Smooth muscle cell (in vitro differentiated cells): Measurements from ENCODE around the gene SBF2. TPM values are rescaled to one million over a fixed set of nuclear protein-coding genes. Genes with fewer than 3 reads are reported as not detected.

Source experiments
- DNase-seq: peaks from one replicate; lab custom pipeline; 2025; ENCODE audit not compliant: unreplicated experiment; lab: John Stamatoyannopoulos, UW
- H2AFZ ChIP-seq: fragments of 200-600 bp; sonication (generic); 2 replicates; pipeline ENCODE4 v1.6.0; 2016; ENCODE audit warnings: antibody characterized with exemption, low read depth, mild to moderate bottlenecking
- H3F3A ChIP-seq: fragments of 200-600 bp; sonication (generic); 2 replicates; pipeline ENCODE4 v1.6.0; 2017; ENCODE audit warnings: antibody characterized with exemption, low read depth
- H3K27ac ChIP-seq: fragments of 200-600 bp; sonication (generic); 2 replicates; pipeline ENCODE4 v1.5.1; 2016; ENCODE audit warnings: low read depth, mild to moderate bottlenecking
- H3K27me3 ChIP-seq: fragments of 200-600 bp; sonication (generic); 2 replicates; pipeline ENCODE4 v1.6.1; 2016; ENCODE audit warnings: low read depth, mild to moderate bottlenecking
- H3K36me3 ChIP-seq: fragments of 200-600 bp; sonication (generic); 2 replicates; pipeline ENCODE4 v1.5.1; 2016; ENCODE audit warnings: low read depth
- H3K4me1 ChIP-seq: fragments of 200-600 bp; sonication (generic); 2 replicates; pipeline ENCODE4 v1.5.1; 2016; ENCODE audit warnings: low read depth
- H3K4me2 ChIP-seq: fragments of 200-600 bp; sonication (generic); 2 replicates; pipeline ENCODE4 v1.6.0; 2016; ENCODE audit warnings: mild to moderate bottlenecking
- H3K4me3 ChIP-seq: fragments of 200-600 bp; sonication (generic); 2 replicates; pipeline ENCODE4 v1.5.1; 2016; ENCODE audit warnings: mild to moderate bottlenecking
- H3K79me2 ChIP-seq: fragments of 200-600 bp; sonication (generic); 2 replicates; pipeline ENCODE4 v1.6.0; 2016; ENCODE audit warnings: low read depth, mild to moderate bottlenecking
- H3K9ac ChIP-seq: fragments of 200-600 bp; sonication (generic); 2 replicates; pipeline ENCODE4 v1.6.0; 2016; ENCODE audit warnings: low read depth
- H3K9me3 ChIP-seq: fragments of 200-600 bp; sonication (generic); replicated peaks from 2 replicates; pipeline ENCODE4 v1.5.1; 2016; ENCODE audit warnings: low read depth
- H4K20me1 ChIP-seq: fragments of 200-600 bp; sonication (generic); 2 replicates; pipeline ENCODE4 v1.6.0; 2016; ENCODE audit warnings: low read depth
- CTCF ChIP-seq: fragments of 200-600 bp; sonication (generic); IDR thresholded peaks from 2 replicates; pipeline ENCODE4 v1.5.1; 2017; ENCODE audit warnings: borderline replicate concordance, mild to moderate bottlenecking, antibody characterized with exemption; ENCODE audit not compliant: insufficient read depth, poor library complexity, severe bottlenecking
- WGBS: methylation state at CpG from one replicate; pipeline ENCODE4 v1.1.7; 2016; ENCODE audit warnings: low lambda C conversion rate; 5-methylcytosine and 5-hydroxymethylcytosine counted together
- polyA plus RNA-seq: library from polyadenylated mRNA; unstranded; fragments of >200 nt; fragmentation: Nextera tagmentation; extraction: Ambion mirVana; gene quantifications from 2 replicates; pipeline ENCODE4 v1.2.1, GENCODE V29; 2016
- total RNA-seq: library from RNA; depleted of rRNA; stranded (reverse); fragments of >200 nt; gene quantifications from 2 replicates; pipeline ENCODE4 v1.2.3, GENCODE V29; 2014

SBF2 gene
- total and polyA plus RNA-seq, 2 experiments from 2014 or later = 19.0 to 80.7 TPM

- no peak for TF ChIP-seq CTCF
- no peaks in the 10 kb centered on the region for H3K36me3 ChIP-seq
- no peaks in the 10 kb centered on the region for H3K9me3 ChIP-seq
- H4K20me1 ChIP-seq = no peaks in the 10 kb centered on the region
- no peak overlapping the region for H3K4me3 ChIP-seq
- peak overlapping the region; percentile 1 for H3K9ac ChIP-seq
- WGBS = 74% methylated on average over 5 of the region's 5 CpGs
- no peak overlapping the region for H2AFZ ChIP-seq
- no peak for DNase-seq
- H3K79me2 ChIP-seq = no peaks in the 10 kb centered on the region
- peak overlapping the region; percentile 42 for H3K4me2 ChIP-seq
- H3K27me3 ChIP-seq = no peaks in the 10 kb centered on the region
- H3K4me1 ChIP-seq = peaks cover 23% of the 10 kb centered on the region
- peaks cover 18% of the 10 kb centered on the region for H3F3A ChIP-seq
- H3K27ac ChIP-seq = peak overlapping the region; percentile 39
These were observed 434.3 kb downstream of the SBF2 start for GRCh38 chr11:9859554-9860305.

GRCh38 chr11:9858822-9859221 lies 435.2 kb downstream of the SBF2 start:
- Histone ChIP-seq H3K9ac (peak overlapping the region; percentile 1), H3K27ac (peak overlapping the region; percentile 39), H3K4me2 (peak overlapping the region; percentile 42), H3K4me3 (no peak overlapping the region), H3K9me3 (no peaks in the 10 kb centered on the region), H3K79me2 (no peaks in the 10 kb centered on the region), H3K27me3 (no peaks in the 10 kb centered on the region), H3F3A (peaks cover 18% of the 10 kb centered on the region), H4K20me1 (no peaks in the 10 kb centered on the region), H2AFZ (no peak overlapping the region), H3K4me1 (peaks cover 23% of the 10 kb centered on the region), H3K36me3 (no peaks in the 10 kb centered on the region)
- 8% methylated on average over 2 of the region's 2 CpGs for WGBS
- no peak for TF ChIP-seq CTCF
- no peak for DNase-seq

GRCh38 chr11:9858218-9858617 lies 435.8 kb downstream of the SBF2 start:
- H3F3A ChIP-seq = peaks cover 18% of the 10 kb centered on the region
- H3K4me1 ChIP-seq = peaks cover 22% of the 10 kb centered on the region
- no peak for TF ChIP-seq CTCF
- no peaks in the 10 kb centered on the region for H3K36me3 ChIP-seq
- DNase-seq = no peak
- H3K27me3 ChIP-seq = no peaks in the 10 kb centered on the region
- no peak overlapping the region for H2AFZ ChIP-seq
- H3K9me3 ChIP-seq = no peaks in the 10 kb centered on the region
- no peaks in the 10 kb centered on the region for H4K20me1 ChIP-seq
- H3K4me2 ChIP-seq = no peak overlapping the region
- no peak overlapping the region for H3K27ac ChIP-seq
- H3K9ac ChIP-seq = no peak overlapping the region
- H3K79me2 ChIP-seq = no peaks in the 10 kb centered on the region
- 59% methylated on average over 4 of the region's 4 CpGs for WGBS
- no peak overlapping the region for H3K4me3 ChIP-seq
